ENCODE results near the gene TFDP1. TPM values are rescaled to one million over a fixed set of nuclear protein-coding genes. Genes with fewer than 3 reads are reported as not detected.

The TFDP1 gene
- total RNA-seq, 2 donors from 2014 or later = 87.5 to 99.2 TPM

- Mint-ChIP-seq H3K4me1 (ENCODE audit: low read depth) (no peaks in the 10 kb centered on the region), H3K9me3 (peaks cover 0 to 2% of the 10 kb centered on the region in 2 donors), H3K4me3 (no peak overlapping the region), H3K27ac (no peak overlapping the region), H3K27me3 (ENCODE audit: low read depth) (peaks cover 12% of the 10 kb centered on the region), H3K36me3 (ENCODE audit: insufficient read depth in 2 of 2) (no peaks in the 10 kb centered on the region)
- DNase-seq (no peak), ATAC-seq (replicated peaks in 1 of 2) (no peak)
Measured at GRCh38 chr13:113565526-113566226, 18.9 kb upstream of the TFDP1 start.

- Mint-ChIP-seq H3K4me1 (ENCODE audit: low read depth) (no peaks in the 10 kb centered on the region), H3K9me3 (peaks cover 0 to 2% of the 10 kb centered on the region in 2 donors), H3K4me3 (no peak overlapping the region), H3K27me3 (ENCODE audit: low read depth) (peaks cover 14% of the 10 kb centered on the region), H3K36me3 (ENCODE audit: insufficient read depth in 2 of 2) (no peaks in the 10 kb centered on the region), H3K27ac (no peak overlapping the region)
- no peak for DNase-seq
- ATAC-seq (replicated peaks in 1 of 2) = no peak
Measured at GRCh38 chr13:113566227-113566561, 18.4 kb upstream of the TFDP1 start.

GRCh38 chr13:113567681-113568080 lies 16.9 kb upstream of the TFDP1 start:
- DNase-seq (no peak), ATAC-seq (replicated peaks in 1 of 2) (no peak)
- Mint-ChIP-seq H3K4me1 (ENCODE audit: low read depth) (no peaks in the 10 kb centered on the region), H3K27ac (no peak overlapping the region), H3K9me3 (peaks cover 0 to 2% of the 10 kb centered on the region in 2 donors), H3K4me3 (no peak overlapping the region), H3K36me3 (ENCODE audit: insufficient read depth in 2 of 2) (peaks cover 0 to 3% of the 10 kb centered on the region in 2 donors), H3K27me3 (ENCODE audit: low read depth) (peaks cover 14% of the 10 kb centered on the region)

GRCh38 chr13:113573065-113573464 lies 11.5 kb upstream of the TFDP1 start:
- ATAC-seq (replicated peaks in 1 of 2) = no peak
- DNase-seq = no peak
- no peak overlapping the region for H3K27ac Mint-ChIP-seq
- H3K27me3 Mint-ChIP-seq (ENCODE audit: low read depth) = peaks cover 31% of the 10 kb centered on the region
- H3K4me3 Mint-ChIP-seq = no peak overlapping the region
- H3K36me3 Mint-ChIP-seq (ENCODE audit: insufficient read depth in 2 of 2) = peaks cover 4 to 11% of the 10 kb centered on the region in 2 donors
- peaks cover 7 to 9% of the 10 kb centered on the region in 2 donors for H3K9me3 Mint-ChIP-seq
- H3K4me1 Mint-ChIP-seq (ENCODE audit: low read depth) = no peaks in the 10 kb centered on the region

GRCh38 chr13:113576597-113576996 lies 8.0 kb upstream of the TFDP1 start:
- ATAC-seq (replicated peaks in 1 of 2) (no peak), DNase-seq (no peak)
- peaks cover 18% of the 10 kb centered on the region for H3K27me3 Mint-ChIP-seq (ENCODE audit: low read depth)
- H3K9me3 Mint-ChIP-seq = peaks cover 7% of the 10 kb centered on the region in 2 donors
- H3K4me1 Mint-ChIP-seq (ENCODE audit: low read depth) = no peaks in the 10 kb centered on the region
- H3K4me3 Mint-ChIP-seq = no peak overlapping the region
- H3K36me3 Mint-ChIP-seq (ENCODE audit: insufficient read depth in 2 of 2) = peaks cover 4 to 11% of the 10 kb centered on the region in 2 donors
- no peak overlapping the region for H3K27ac Mint-ChIP-seq

GRCh38 chr13:113577881-113578435 lies 6.6 kb upstream of the TFDP1 start:
- H3K36me3 Mint-ChIP-seq (ENCODE audit: insufficient read depth in 2 of 2) = peaks cover 4 to 8% of the 10 kb centered on the region in 2 donors
- DNase-seq = no peak
- peaks cover 18% of the 10 kb centered on the region for H3K27me3 Mint-ChIP-seq (ENCODE audit: low read depth)
- H3K27ac Mint-ChIP-seq = no peak overlapping the region
- H3K4me1 Mint-ChIP-seq (ENCODE audit: low read depth) = no peaks in the 10 kb centered on the region
- no peak overlapping the region for H3K4me3 Mint-ChIP-seq
- ATAC-seq (replicated peaks in 1 of 2) = no peak
- peaks cover 7% of the 10 kb centered on the region in 2 donors for H3K9me3 Mint-ChIP-seq

- peaks cover 10% of the 10 kb centered on the region for H3K4me1 Mint-ChIP-seq (ENCODE audit: low read depth)
- no peak overlapping the region for H3K27ac Mint-ChIP-seq
- peaks cover 5 to 6% of the 10 kb centered on the region in 2 donors for H3K9me3 Mint-ChIP-seq
- no peak overlapping the region for H3K4me3 Mint-ChIP-seq
- DNase-seq (no peak), ATAC-seq (replicated peaks in 1 of 2) (no peak)
- peaks cover 12% of the 10 kb centered on the region for H3K27me3 Mint-ChIP-seq (ENCODE audit: low read depth)
- H3K36me3 Mint-ChIP-seq (ENCODE audit: insufficient read depth in 2 of 2) = peaks cover 4 to 8% of the 10 kb centered on the region in 2 donors
Measured at GRCh38 chr13:113579686-113580085, 4.9 kb upstream of the TFDP1 start.

- Mint-ChIP-seq H3K4me3 (no peak overlapping the region), H3K27me3 (ENCODE audit: low read depth) (peaks cover under 1% of the 10 kb centered on the region), H3K36me3 (ENCODE audit: insufficient read depth in 2 of 2) (peaks cover 3 to 11% of the 10 kb centered on the region in 2 donors), H3K9me3 (peaks cover 1 to 3% of the 10 kb centered on the region in 2 donors), H3K4me1 (ENCODE audit: low read depth) (peaks cover 23% of the 10 kb centered on the region), H3K27ac (no peak overlapping the region)
- no peak for DNase-seq
- ATAC-seq (replicated peaks in 1 of 2) = no peak
Measured at GRCh38 chr13:113581871-113582270, 2.7 kb upstream of the TFDP1 start.

- no peak for ATAC-seq (replicated peaks in 1 of 2)
- H3K27me3 Mint-ChIP-seq (ENCODE audit: low read depth) = no peaks in the 10 kb centered on the region
- no peak overlapping the region for H3K27ac Mint-ChIP-seq
- H3K4me3 Mint-ChIP-seq = peak overlapping the region; percentile 32 to 70
- H3K36me3 Mint-ChIP-seq (ENCODE audit: insufficient read depth in 2 of 2) = peaks cover 2 to 14% of the 10 kb centered on the region in 2 donors
- no peak for DNase-seq
- peaks cover 34% of the 10 kb centered on the region for H3K4me1 Mint-ChIP-seq (ENCODE audit: low read depth)
- H3K9me3 Mint-ChIP-seq = no peaks in the 10 kb centered on the region
Measured at GRCh38 chr13:113582841-113583631, 1.5 kb upstream of the TFDP1 start.

GRCh38 chr13:113584870-113585671 lies 518 bp downstream of the TFDP1 start:
- Mint-ChIP-seq H3K36me3 (ENCODE audit: insufficient read depth in 2 of 2) (peaks cover 9 to 22% of the 10 kb centered on the region in 2 donors), H3K27ac (no peak overlapping the region), H3K4me1 (ENCODE audit: low read depth) (peaks cover 46% of the 10 kb centered on the region), H3K9me3 (no peaks in the 10 kb centered on the region), H3K4me3 (peak overlapping the region; percentile 88 to 90), H3K27me3 (ENCODE audit: low read depth) (no peaks in the 10 kb centered on the region)
- ATAC-seq (replicated peaks in 1 of 2) (peak; percentile 47 to 59), DNase-seq (peak; percentile 52 to 63)

GRCh38 chr13:113585896-113586295 lies 1.3 kb downstream of the TFDP1 start:
- H3K27ac Mint-ChIP-seq = peak overlapping the region; percentile 92
- DNase-seq (no peak), ATAC-seq (replicated peaks in 1 of 2) (no peak)
- H3K4me1 Mint-ChIP-seq (ENCODE audit: low read depth) = peaks cover 46% of the 10 kb centered on the region
- H3K27me3 Mint-ChIP-seq (ENCODE audit: low read depth) = no peaks in the 10 kb centered on the region
- no peaks in the 10 kb centered on the region for H3K9me3 Mint-ChIP-seq
- H3K4me3 Mint-ChIP-seq = peak overlapping the region; percentile 88 to 90
- H3K36me3 Mint-ChIP-seq (ENCODE audit: insufficient read depth in 2 of 2) = peaks cover 9 to 26% of the 10 kb centered on the region in 2 donors

GRCh38 chr13:113586661-113587479 lies 2.3 kb downstream of the TFDP1 start:
- peaks cover 46% of the 10 kb centered on the region for H3K4me1 Mint-ChIP-seq (ENCODE audit: low read depth)
- H3K27ac Mint-ChIP-seq = peak overlapping the region; percentile 35
- DNase-seq (peak; percentile 21 to 25), ATAC-seq (replicated peaks in 1 of 2) (no peak)
- no peaks in the 10 kb centered on the region for H3K27me3 Mint-ChIP-seq (ENCODE audit: low read depth)
- H3K36me3 Mint-ChIP-seq (ENCODE audit: insufficient read depth in 2 of 2) = peaks cover 9 to 30% of the 10 kb centered on the region in 2 donors
- H3K4me3 Mint-ChIP-seq = peak overlapping the region; percentile 88 to 90
- H3K9me3 Mint-ChIP-seq = no peaks in the 10 kb centered on the region

Measured in activated T-cell treated with anti-CD3 and anti-CD28 coated beads, Interleukin-2, amount 50 U/mL, for 72 hours (primary cell).